Retinal pigment epithelial cell (primary cell): ENCODE measurements around the gene SEPHS2.
"Not testable (repeated sequence)": the region's sequence is repeated elsewhere in the genome, so short reads cannot be mapped to it uniquely, and the experiment has no call there.

Source experiments
- DNase-seq: peaks from one replicate; pipeline ENCODE4 v3.0.0-alpha.2; 2010; ENCODE audit warnings: low read depth
- H3K4me3 ChIP-seq: 2 replicates; pipeline ENCODE4 v1.5.1; 2011; ENCODE audit warnings: mild to moderate bottlenecking, low read length, control low read depth, moderate library complexity
- CTCF ChIP-seq: conservative IDR thresholded peaks from 2 replicates; pipeline ENCODE4 v1.5.1; 2011; ENCODE audit warnings: low read depth, low read length, control low read depth, inconsistent platforms

SEPHS2 gene

GRCh38 chr16:30406795-30407101 lies 38.9 kb downstream of the SEPHS2 start:
- H3K4me3 ChIP-seq: peak overlapping the region; percentile 64
- TF ChIP-seq CTCF: no peak
- DNase-seq: no peak

- DNase-seq: no peak
- H3K4me3 ChIP-seq: no peak overlapping the region
- no peak for TF ChIP-seq CTCF
Measured at GRCh38 chr16:30401768-30402425, 43.8 kb downstream of the SEPHS2 start.

GRCh38 chr16:30399435-30400186 lies 46.1 kb downstream of the SEPHS2 start:
- no peak for DNase-seq
- peak overlapping the region; percentile 73 for H3K4me3 ChIP-seq
- no peak for TF ChIP-seq CTCF

- no peak overlapping the region for H3K4me3 ChIP-seq
- TF ChIP-seq CTCF: no peak
- no peak for DNase-seq
Measured at GRCh38 chr16:30398661-30399434, 46.8 kb downstream of the SEPHS2 start.

- no peak for TF ChIP-seq CTCF
- no peak overlapping the region for H3K4me3 ChIP-seq
- no peak for DNase-seq
Measured at GRCh38 chr16:30397776-30398660, 47.7 kb downstream of the SEPHS2 start.

GRCh38 chr16:30397056-30397455 lies 48.6 kb downstream of the SEPHS2 start:
- H3K4me3 ChIP-seq: no peak overlapping the region
- no peak for DNase-seq
- TF ChIP-seq CTCF: no peak

GRCh38 chr16:30396627-30397026 lies 49.0 kb downstream of the SEPHS2 start:
- not testable (repeated sequence) for H3K4me3 ChIP-seq

More at GRCh38 chr16:30396627-30397026, 49.0 kb downstream of the SEPHS2 start:
- not testable (repeated sequence) for DNase-seq
